ENCODE data around the gene ARID4A. TPM values are rescaled to one million over a fixed set of nuclear protein-coding genes. Genes with fewer than 3 reads are reported as not detected.

The ARID4A gene
- total RNA-seq, 4 donors from 2014 or later, result 12.8 to 31.1 (median 18.8) TPM

GRCh38 chr14:58398895-58399294 is 100.5 kb downstream of the ARID4A start:
- Histone ChIP-seq H3K27me3 (no peaks in the 10 kb centered on the region), H3K27ac (no peak overlapping the region), H3K9me3 (no peaks in the 10 kb centered on the region), H3K4me1 (peaks cover 0 to 17% (median 0%) of the 10 kb centered on the region in 3 donors), H3K36me3 (no peaks in the 10 kb centered on the region), H3K4me3 (no peak overlapping the region)
- ATAC-seq, result no peak
- 86 to 87% methylated on average over 2 to 3 of the region's 3 CpGs for WGBS, 2 donors (ENCODE audit: low coverage in 1 of 2)
- TF ChIP-seq EP300 (IDR thresholded peaks at IDR 0.05) (no peak), CTCF (IDR thresholded peaks at IDR 0.05) (no peak), POLR2A (IDR thresholded peaks at IDR 0.05) (no peak), POLR2AphosphoS5 (IDR thresholded peaks at IDR 0.05) (no peak)

GRCh38 chr14:58401587-58401986 is 103.2 kb downstream of the ARID4A start:
- ATAC-seq, result no peak
- Histone ChIP-seq H3K9me3 (no peaks in the 10 kb centered on the region), H3K4me3 (no peak overlapping the region), H3K27me3 (no peaks in the 10 kb centered on the region), H3K27ac (no peak overlapping the region), H3K4me1 (peaks cover 0 to 2% (median 0%) of the 10 kb centered on the region in 3 donors), H3K36me3 (no peaks in the 10 kb centered on the region)
- TF ChIP-seq CTCF (IDR thresholded peaks at IDR 0.05), result no peak
- no peak for TF ChIP-seq POLR2A (IDR thresholded peaks at IDR 0.05)
- TF ChIP-seq EP300 (IDR thresholded peaks at IDR 0.05), result no peak
- TF ChIP-seq POLR2AphosphoS5 (IDR thresholded peaks at IDR 0.05), result no peak
- WGBS, 2 donors (ENCODE audit: low coverage in 1 of 2), result 91 to 100% methylated on average over 3 of the region's 3 CpGs

GRCh38 chr14:58408681-58409215 is 110.4 kb downstream of the ARID4A start:
- no peak for ATAC-seq
- Histone ChIP-seq H3K4me1 (no peaks in the 10 kb centered on the region), H3K27ac (no peak overlapping the region), H3K36me3 (peaks cover 5 to 54% of the 10 kb centered on the region in 2 donors), H3K27me3 (no peaks in the 10 kb centered on the region), H3K9me3 (no peaks in the 10 kb centered on the region), H3K4me3 (no peak overlapping the region)
- 73 to 95% methylated on average over 3 of the region's 3 CpGs for WGBS, 2 donors (ENCODE audit: low coverage in 1 of 2)
- no peak for TF ChIP-seq CTCF (IDR thresholded peaks at IDR 0.05)
- no peak for TF ChIP-seq POLR2A (IDR thresholded peaks at IDR 0.05)

GRCh38 chr14:58414845-58415244 is 116.5 kb downstream of the ARID4A start:
- ATAC-seq, result no peak
- no peak overlapping the region for H3K4me3 ChIP-seq

More at GRCh38 chr14:58414845-58415244, 116.5 kb downstream of the ARID4A start:
- WGBS, 2 donors (ENCODE audit: low coverage in 1 of 2), result 91% methylated on average over 1 of the region's 1 CpG; no CpG with 5 or more reads in 1 of the 2 donors
- H3K36me3 ChIP-seq, result peaks cover 5 to 67% of the 10 kb centered on the region in 2 donors
- H3K9me3 ChIP-seq, result no peaks in the 10 kb centered on the region
- H3K4me1 ChIP-seq, result no peaks in the 10 kb centered on the region
- TF ChIP-seq POLR2AphosphoS5 (IDR thresholded peaks at IDR 0.05) (no peak), POLR2A (IDR thresholded peaks at IDR 0.05) (no peak), CTCF (IDR thresholded peaks at IDR 0.05) (no peak), EP300 (IDR thresholded peaks at IDR 0.05) (no peak)
- no peaks in the 10 kb centered on the region for H3K27me3 ChIP-seq
- no peak overlapping the region for H3K27ac ChIP-seq

Data from gastroesophageal sphincter (tissue), 4 donors.